ENCODE results near the gene TSEN15.

The TSEN15 gene

DNA sequence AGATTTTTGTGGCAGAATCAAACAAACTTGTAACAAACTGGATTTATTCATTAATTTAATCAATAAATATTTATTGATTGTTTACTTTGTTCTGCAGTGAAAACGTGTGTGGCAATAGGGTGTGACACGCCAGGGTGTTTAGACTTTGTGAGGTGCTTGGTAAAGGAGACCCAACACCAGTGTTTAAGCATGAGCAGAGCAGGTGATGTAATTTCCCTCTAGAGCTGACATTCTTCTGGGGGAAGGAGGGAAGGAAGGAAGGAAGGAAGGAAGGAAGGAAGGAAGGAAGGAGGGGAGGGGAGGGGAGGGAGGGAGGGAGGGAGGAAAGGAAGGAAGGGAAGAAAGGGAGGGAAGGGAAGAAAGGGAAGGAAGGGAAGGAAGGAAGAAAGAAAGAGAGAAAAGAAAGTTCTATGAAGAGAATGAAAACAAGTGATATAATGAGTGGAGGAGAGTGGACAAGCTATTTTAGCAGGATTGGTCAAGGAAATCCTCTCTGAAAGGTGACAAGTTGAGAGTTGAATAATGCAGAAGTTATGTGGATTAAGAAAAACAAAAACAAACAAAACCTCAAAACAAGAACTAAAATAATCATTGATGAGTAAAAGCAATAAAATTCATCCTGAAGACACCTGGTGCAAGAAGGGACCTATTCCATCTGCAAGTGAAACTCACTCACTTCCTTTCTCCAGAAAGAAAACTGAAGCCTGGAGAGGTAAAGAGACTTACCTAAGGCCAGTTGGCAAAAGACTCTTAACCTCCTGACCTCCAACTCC lies 60.8 kb downstream of the TSEN15 start:
- no peak for DNase-seq

DNA sequence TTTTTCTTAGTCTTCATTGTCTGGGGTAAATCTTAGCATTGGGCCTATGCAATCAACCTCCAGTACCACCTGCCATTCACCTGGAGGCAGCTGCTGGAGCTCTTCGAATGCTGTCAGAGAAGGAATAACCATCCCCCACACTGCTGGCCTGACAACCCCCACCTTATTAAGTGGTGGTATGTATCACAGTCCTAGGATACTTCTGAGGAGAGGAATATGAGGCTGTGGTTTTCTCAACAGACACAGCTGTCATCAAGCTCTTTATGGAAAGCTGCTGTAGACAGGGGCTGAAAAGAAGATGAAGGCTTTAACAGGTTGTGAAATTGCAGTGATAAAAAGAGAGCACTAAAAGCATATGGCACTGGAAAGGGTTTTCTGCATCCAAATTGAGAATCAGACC lies 61.7 kb downstream of the TSEN15 start:
- DNase-seq = no peak

DNA sequence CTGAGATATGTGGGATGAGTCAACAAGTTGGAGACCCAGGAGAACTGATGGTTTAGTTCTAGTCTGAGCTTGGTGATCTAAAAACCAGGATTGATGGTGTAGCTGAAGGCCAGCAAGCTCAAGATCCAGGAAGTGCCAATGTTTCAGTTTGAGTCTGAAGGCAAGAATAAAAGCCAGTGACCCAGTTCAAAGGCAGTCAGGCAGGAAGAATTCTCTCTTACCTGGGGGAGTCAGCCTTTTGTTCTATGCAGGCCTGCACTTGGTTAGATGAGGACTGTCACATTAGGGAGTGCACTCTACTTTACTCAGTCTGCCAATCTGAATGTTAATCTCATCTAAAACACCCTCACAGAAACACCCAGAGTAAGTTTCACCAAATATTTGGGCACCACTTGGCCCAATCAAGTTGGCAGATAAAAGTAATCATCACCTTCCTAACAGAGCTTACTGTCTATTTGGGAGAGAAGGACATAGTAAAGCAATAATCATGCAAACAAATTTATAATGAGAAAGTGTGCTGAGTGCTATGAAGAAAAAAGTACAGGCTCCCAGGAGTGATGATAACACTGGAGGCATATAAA lies 63.4 kb downstream of the TSEN15 start:
- DNase-seq = no peak

DNA sequence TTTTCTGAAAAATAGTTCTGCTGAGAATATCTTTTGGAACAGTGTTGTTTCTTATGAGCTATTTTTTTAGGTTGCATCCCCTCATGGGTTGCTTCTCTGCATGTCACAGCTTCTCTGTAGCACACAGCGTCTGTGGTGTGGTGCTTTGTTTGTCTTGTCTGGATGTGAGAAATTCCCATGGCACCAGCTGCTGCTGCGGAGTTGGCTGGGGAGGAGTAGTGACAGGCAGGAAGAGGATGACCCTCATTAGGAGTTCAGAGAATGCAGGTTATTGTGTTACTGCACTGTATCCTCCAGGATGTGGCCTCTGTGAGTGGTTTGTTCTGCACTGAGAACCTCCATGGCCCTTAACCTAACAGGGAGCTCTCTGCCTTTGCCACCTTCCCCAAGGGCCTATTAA lies 64.8 kb downstream of the TSEN15 start:
- DNase-seq = no peak

DNA sequence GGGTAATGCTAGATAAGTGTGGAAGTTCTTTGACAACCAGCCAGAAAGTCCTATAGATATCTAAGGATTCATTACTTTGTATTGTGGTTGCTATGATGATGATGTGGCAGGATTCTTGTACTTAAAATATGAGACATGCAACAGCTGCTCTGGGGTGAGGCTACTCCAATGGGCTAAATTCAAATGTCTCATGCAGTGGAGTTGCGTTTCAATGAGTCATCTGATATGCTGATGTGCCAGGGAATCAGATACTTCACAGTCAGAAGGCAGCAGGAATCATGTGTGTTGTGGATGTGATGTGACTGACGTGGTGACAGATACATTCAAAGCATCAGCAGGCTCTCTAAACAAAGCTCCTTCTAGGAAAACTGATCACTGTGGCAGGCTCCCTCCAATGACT lies 66.5 kb downstream of the TSEN15 start:
- DNase-seq = no peak

Measured in DMS79 treated with DMSO at 0.1 percent for 48 hours (cell line).